MM.1S (cell line): ENCODE results near the gene MBTPS1.

Experiments
- EZH2phosphoT487 ChIP-seq: fragments of 300-600 bp; sonication (generic); IDR thresholded peaks from 2 replicates; pipeline ENCODE4 v1.6.1; 2018; ENCODE audit warnings: antibody characterized with exemption, low read length
- TF ChIP-seq, protein P1 (sequence below): fragments of 300-600 bp; sonication (generic); IDR thresholded peaks from 2 replicates; pipeline ENCODE4 v1.5.1; 2016; ENCODE audit warnings: antibody characterized with exemption, low read length, mixed read lengths

DNA sequence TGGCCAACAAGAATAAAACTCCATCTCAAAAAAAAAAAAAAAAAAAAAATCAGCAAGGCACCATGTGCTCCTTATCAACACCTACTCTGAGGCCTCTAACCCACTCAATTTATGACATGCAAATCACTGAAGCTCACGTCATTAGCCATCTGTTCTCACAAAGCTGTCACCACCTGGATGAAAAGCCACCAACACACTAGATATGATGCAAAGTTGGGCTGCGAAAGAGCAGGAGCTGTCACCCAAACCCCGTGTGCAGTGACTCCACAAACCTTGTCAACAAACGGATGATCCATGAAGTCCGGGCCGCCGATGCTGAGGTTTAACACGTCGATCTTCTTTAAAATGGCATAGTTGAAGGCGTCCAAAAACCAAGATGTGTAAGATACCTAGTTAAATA is 25.3 kb downstream of the MBTPS1 start:
- TF ChIP-seq, protein P1, sequence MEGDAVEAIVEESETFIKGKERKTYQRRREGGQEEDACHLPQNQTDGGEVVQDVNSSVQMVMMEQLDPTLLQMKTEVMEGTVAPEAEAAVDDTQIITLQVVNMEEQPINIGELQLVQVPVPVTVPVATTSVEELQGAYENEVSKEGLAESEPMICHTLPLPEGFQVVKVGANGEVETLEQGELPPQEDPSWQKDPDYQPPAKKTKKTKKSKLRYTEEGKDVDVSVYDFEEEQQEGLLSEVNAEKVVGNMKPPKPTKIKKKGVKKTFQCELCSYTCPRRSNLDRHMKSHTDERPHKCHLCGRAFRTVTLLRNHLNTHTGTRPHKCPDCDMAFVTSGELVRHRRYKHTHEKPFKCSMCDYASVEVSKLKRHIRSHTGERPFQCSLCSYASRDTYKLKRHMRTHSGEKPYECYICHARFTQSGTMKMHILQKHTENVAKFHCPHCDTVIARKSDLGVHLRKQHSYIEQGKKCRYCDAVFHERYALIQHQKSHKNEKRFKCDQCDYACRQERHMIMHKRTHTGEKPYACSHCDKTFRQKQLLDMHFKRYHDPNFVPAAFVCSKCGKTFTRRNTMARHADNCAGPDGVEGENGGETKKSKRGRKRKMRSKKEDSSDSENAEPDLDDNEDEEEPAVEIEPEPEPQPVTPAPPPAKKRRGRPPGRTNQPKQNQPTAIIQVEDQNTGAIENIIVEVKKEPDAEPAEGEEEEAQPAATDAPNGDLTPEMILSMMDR: no peak
- no peak for TF ChIP-seq EZH2phosphoT487
